ENCODE measurements around the gene AHDC1.
"Not testable (repeated sequence)": the region's sequence is repeated elsewhere in the genome, so short reads cannot be mapped to it uniquely, and the experiment has no call there.

Gene AHDC1

GRCh38 chr1:27562534-27563340 lies 41.2 kb downstream of the AHDC1 start:
- no peak for DNase-seq (ENCODE audit: low read depth)

GRCh38 chr1:27562021-27562420 lies 41.9 kb downstream of the AHDC1 start:
- no peak for DNase-seq (ENCODE audit: low read depth)

GRCh38 chr1:27561124-27561899 lies 42.6 kb downstream of the AHDC1 start:
- no peak for DNase-seq (ENCODE audit: low read depth)

GRCh38 chr1:27560268-27561123 lies 43.4 kb downstream of the AHDC1 start:
- DNase-seq (ENCODE audit: low read depth) = no peak

- DNase-seq (ENCODE audit: low read depth) = no peak
Measured at GRCh38 chr1:27559466-27560030, 44.4 kb downstream of the AHDC1 start.

GRCh38 chr1:27557596-27558340 lies 46.2 kb downstream of the AHDC1 start:
- DNase-seq (ENCODE audit: low read depth) = peak; percentile 55

GRCh38 chr1:27556781-27557595 lies 47.0 kb downstream of the AHDC1 start:
- DNase-seq (ENCODE audit: low read depth) = peak; percentile 94

GRCh38 chr1:27556435-27556780 lies 47.5 kb downstream of the AHDC1 start:
- no peak for DNase-seq (ENCODE audit: low read depth)

- no peak for DNase-seq (ENCODE audit: low read depth)
Measured at GRCh38 chr1:27555700-27556424, 48.1 kb downstream of the AHDC1 start.

GRCh38 chr1:27554759-27555699 lies 48.9 kb downstream of the AHDC1 start:
- DNase-seq (ENCODE audit: low read depth) = no peak

GRCh38 chr1:27554293-27554692 lies 49.7 kb downstream of the AHDC1 start:
- DNase-seq (ENCODE audit: low read depth) = no peak

GRCh38 chr1:27553823-27554222 lies 50.1 kb downstream of the AHDC1 start:
- DNase-seq (ENCODE audit: low read depth) = not testable (repeated sequence)

GRCh38 chr1:27552911-27553420 lies 51.0 kb downstream of the AHDC1 start:
- DNase-seq (ENCODE audit: low read depth) = no peak

- DNase-seq (ENCODE audit: low read depth) = no peak
Measured at GRCh38 chr1:27551953-27552312, 52.0 kb downstream of the AHDC1 start.

GRCh38 chr1:27551170-27551952 lies 52.6 kb downstream of the AHDC1 start:
- DNase-seq (ENCODE audit: low read depth) = no peak

- DNase-seq (ENCODE audit: low read depth) = no peak
Measured at GRCh38 chr1:27550510-27551169, 53.3 kb downstream of the AHDC1 start.

GRCh38 chr1:27549807-27550408 lies 54.0 kb downstream of the AHDC1 start:
- no peak for DNase-seq (ENCODE audit: low read depth)
